SU-DHL-6 (cell line): ENCODE results near the gene VSX1.

Experiments used
- CTCF ChIP-seq: fragments of 200-600 bp; sonication (generic); IDR thresholded peaks from one replicate; pipeline ENCODE4 v1.5.1; 2017; ENCODE audit warnings: antibody characterized with exemption, mild to moderate bottlenecking, low read length, moderate library complexity; ENCODE audit not compliant: insufficient read depth, poor library complexity, severe bottlenecking
- EZH2phosphoT487 ChIP-seq: fragments of 200-600 bp; sonication (generic), shearing (Covaris generic); conservative IDR thresholded peaks from 2 replicates; pipeline ENCODE4 v1.6.1; 2018; ENCODE audit warnings: mild to moderate bottlenecking, antibody characterized with exemption, low read length, moderate library complexity, mixed read lengths

- TF ChIP-seq CTCF (no peak), EZH2phosphoT487 (no peak)
These were observed 45.5 kb downstream of the VSX1 start for GRCh38 chr20:25036331-25036936.
